ENCODE results near the gene CATSPERD. TPM values are rescaled to one million over a fixed set of nuclear protein-coding genes. Genes with fewer than 3 reads are reported as not detected.
A peak's percentile ranks its signal among the peaks of the same experiment; 100 is the strongest.

The CATSPERD gene
- total and polyA plus RNA-seq, 9 of the 15 experiments (the other 6 are each of a cell fraction or from before 2014, with no cell fraction given), result not detected

DNA sequence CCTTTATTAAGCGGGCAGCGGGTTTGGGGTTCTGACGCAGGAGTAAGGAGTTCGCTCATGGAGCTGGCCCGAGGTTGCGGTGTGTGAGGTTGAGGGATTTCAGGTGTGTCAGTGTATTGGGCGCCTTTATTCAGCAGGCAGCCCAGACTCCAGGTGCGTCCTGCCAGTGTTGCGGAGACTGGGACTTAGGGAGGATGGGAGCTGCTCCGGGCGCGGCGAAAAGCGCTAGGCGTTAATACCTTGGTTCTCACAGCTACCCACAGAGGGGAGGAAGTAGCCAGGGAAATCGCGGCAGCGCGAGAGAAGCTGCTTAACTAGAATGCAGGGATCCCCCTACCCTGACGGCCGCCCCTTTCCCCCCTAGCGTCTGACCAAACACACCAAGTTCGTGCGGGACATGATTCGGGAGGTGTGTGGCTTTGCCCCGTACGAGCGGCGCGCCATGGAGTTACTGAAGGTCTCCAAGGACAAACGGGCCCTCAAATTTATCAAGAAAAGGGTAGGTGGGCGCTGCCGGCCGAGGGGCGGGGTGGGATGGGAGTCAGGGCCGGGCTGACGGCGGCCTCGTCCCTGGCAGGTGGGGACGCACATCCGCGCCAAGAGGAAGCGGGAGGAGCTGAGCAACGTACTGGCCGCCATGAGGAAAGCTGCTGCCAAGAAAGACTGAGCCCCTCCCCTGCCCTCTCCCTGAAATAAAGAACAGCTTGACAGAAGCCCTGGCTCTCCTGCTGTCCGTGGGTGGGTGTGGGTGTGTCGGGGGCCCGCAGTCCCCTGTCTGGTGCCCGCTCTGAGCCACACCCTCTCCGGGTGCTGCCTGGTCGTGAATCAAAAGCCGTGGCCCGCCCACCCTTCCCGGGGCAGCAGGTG is 29.2 kb upstream of the CATSPERD start (continued):
- TF ChIP-seq, protein P1, sequence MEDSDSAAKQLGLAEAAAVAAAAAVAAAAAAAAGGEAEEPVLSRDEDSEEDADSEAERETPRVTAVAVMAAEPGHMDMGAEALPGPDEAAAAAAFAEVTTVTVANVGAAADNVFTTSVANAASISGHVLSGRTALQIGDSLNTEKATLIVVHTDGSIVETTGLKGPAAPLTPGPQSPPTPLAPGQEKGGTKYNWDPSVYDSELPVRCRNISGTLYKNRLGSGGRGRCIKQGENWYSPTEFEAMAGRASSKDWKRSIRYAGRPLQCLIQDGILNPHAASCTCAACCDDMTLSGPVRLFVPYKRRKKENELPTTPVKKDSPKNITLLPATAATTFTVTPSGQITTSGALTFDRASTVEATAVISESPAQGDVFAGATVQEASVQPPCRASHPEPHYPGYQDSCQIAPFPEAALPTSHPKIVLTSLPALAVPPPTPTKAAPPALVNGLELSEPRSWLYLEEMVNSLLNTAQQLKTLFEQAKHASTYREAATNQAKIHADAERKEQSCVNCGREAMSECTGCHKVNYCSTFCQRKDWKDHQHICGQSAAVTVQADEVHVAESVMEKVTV (CRISPR knock-in tag; IDR thresholded peaks at IDR 0.05), result no peak
- TF ChIP-seq ZNF282 (CRISPR knock-in tag; IDR thresholded peaks at IDR 0.05), result 0 out of 2 replicates have a peak, but pooled peaks have one; percentile 11
- TF ChIP-seq SPI1 (IDR thresholded peaks at IDR 0.05; ENCODE audit: borderline replicate concordance, low read depth, low read length), result no peak
- peak; percentile 77 for TF ChIP-seq POLR2G (IDR thresholded peaks at IDR 0.05; ENCODE audit: low read depth, low read length)
- no peak for TF ChIP-seq IRF2 (CRISPR knock-in tag; IDR thresholded peaks at IDR 0.05)
- TF ChIP-seq HDAC8 (tag; IDR thresholded peaks at IDR 0.05), result no peak
- no peak for TF ChIP-seq XRCC5 (IDR thresholded peaks at IDR 0.05; ENCODE audit: low read depth, low read length)
- no peak for TF ChIP-seq PRMT5 (CRISPR knock-in tag; IDR thresholded peaks at IDR 0.05)
- TF ChIP-seq, protein P2, sequence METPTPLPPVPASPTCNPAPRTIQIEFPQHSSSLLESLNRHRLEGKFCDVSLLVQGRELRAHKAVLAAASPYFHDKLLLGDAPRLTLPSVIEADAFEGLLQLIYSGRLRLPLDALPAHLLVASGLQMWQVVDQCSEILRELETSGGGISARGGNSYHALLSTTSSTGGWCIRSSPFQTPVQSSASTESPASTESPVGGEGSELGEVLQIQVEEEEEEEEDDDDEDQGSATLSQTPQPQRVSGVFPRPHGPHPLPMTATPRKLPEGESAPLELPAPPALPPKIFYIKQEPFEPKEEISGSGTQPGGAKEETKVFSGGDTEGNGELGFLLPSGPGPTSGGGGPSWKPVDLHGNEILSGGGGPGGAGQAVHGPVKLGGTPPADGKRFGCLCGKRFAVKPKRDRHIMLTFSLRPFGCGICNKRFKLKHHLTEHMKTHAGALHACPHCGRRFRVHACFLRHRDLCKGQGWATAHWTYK (CRISPR knock-in tag; IDR thresholded peaks at IDR 0.05), result 0 out of 2 replicates have a peak, but pooled peaks have one; percentile 16
- TF ChIP-seq TBL1XR1 (IDR thresholded peaks at IDR 0.05; ENCODE audit: low read length in 2 of 2), result no peak
- TF ChIP-seq ZNF165 (CRISPR knock-in tag; IDR thresholded peaks at IDR 0.05; ENCODE audit: borderline replicate concordance), result no peak
- TF ChIP-seq, protein P3, sequence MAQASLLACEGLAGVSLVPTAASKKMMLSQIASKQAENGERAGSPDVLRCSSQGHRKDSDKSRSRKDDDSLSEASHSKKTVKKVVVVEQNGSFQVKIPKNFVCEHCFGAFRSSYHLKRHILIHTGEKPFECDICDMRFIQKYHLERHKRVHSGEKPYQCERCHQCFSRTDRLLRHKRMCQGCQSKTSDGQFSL (CRISPR knock-in tag; IDR thresholded peaks at IDR 0.05), result 0 out of 2 replicates have a peak, but pooled peaks have one; percentile 46
- TF ChIP-seq, protein P3 (tag; IDR thresholded peaks at IDR 0.05), result no peak
- no peak for TF ChIP-seq SMAD3 (CRISPR knock-in tag; conservative IDR thresholded peaks at IDR 0.05)
- TF ChIP-seq TAF1 (IDR thresholded peaks at IDR 0.05; ENCODE audit: control insufficient read depth, extremely low read depth, insufficient read depth, low read length, severe bottlenecking), result peak; percentile 28
- TF ChIP-seq, protein P4, sequence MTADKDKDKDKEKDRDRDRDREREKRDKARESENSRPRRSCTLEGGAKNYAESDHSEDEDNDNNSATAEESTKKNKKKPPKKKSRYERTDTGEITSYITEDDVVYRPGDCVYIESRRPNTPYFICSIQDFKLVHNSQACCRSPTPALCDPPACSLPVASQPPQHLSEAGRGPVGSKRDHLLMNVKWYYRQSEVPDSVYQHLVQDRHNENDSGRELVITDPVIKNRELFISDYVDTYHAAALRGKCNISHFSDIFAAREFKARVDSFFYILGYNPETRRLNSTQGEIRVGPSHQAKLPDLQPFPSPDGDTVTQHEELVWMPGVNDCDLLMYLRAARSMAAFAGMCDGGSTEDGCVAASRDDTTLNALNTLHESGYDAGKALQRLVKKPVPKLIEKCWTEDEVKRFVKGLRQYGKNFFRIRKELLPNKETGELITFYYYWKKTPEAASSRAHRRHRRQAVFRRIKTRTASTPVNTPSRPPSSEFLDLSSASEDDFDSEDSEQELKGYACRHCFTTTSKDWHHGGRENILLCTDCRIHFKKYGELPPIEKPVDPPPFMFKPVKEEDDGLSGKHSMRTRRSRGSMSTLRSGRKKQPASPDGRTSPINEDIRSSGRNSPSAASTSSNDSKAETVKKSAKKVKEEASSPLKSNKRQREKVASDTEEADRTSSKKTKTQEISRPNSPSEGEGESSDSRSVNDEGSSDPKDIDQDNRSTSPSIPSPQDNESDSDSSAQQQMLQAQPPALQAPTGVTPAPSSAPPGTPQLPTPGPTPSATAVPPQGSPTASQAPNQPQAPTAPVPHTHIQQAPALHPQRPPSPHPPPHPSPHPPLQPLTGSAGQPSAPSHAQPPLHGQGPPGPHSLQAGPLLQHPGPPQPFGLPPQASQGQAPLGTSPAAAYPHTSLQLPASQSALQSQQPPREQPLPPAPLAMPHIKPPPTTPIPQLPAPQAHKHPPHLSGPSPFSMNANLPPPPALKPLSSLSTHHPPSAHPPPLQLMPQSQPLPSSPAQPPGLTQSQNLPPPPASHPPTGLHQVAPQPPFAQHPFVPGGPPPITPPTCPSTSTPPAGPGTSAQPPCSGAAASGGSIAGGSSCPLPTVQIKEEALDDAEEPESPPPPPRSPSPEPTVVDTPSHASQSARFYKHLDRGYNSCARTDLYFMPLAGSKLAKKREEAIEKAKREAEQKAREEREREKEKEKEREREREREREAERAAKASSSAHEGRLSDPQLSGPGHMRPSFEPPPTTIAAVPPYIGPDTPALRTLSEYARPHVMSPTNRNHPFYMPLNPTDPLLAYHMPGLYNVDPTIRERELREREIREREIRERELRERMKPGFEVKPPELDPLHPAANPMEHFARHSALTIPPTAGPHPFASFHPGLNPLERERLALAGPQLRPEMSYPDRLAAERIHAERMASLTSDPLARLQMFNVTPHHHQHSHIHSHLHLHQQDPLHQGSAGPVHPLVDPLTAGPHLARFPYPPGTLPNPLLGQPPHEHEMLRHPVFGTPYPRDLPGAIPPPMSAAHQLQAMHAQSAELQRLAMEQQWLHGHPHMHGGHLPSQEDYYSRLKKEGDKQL (CRISPR knock-in tag; IDR thresholded peaks at IDR 0.05; ENCODE audit: borderline replicate concordance), result no peak

All from K562 (cell line).